Activated CD4-positive, alpha-beta T cell treated with anti-CD3 and anti-CD28 coated beads for 36 hours (primary cell): ENCODE measurements around the gene DISP2. TPM values are rescaled to one million over a fixed set of nuclear protein-coding genes. Genes with fewer than 3 reads are reported as not detected.
A peak's percentile ranks its signal among the peaks of the same experiment; 100 is the strongest.

Experiments
- ATAC-seq: fragments of 200-7000 bp; cut with Tn5 transposase; one replicate; pipeline ENCODE4 v1.10.0; 2021; ENCODE audit warnings: mild to moderate bottlenecking, moderate library complexity
- CTCF ChIA-PET: fragments of 350-600 bp; sonication (Branson Sonifier 250); formaldehyde crosslinking; loops from one replicate; lab custom pipeline; 2021; ENCODE audit warnings: antibody characterized with exemption; lab: Charles Lee
- POLR2A ChIA-PET: fragments of 350-600 bp; sonication (Branson Sonifier 250); formaldehyde crosslinking; loops from one replicate; lab custom pipeline; 2021; ENCODE audit warnings: antibody characterized with exemption, inconsistent platforms; lab: Charles Lee
- DNase-seq: peaks from one replicate; pipeline ENCODE4 v3.0.0-alpha.2; 2020
- H3K27ac Mint-ChIP-seq: one replicate; pipeline ENCODE4 v1.8.0; 2021; ENCODE audit warnings: mixed read lengths
- H3K27me3 Mint-ChIP-seq: one replicate; pipeline ENCODE4 v1.8.0; 2021; ENCODE audit warnings: mixed read lengths
- H3K36me3 Mint-ChIP-seq: one replicate; pipeline ENCODE4 v1.8.0; 2021; ENCODE audit warnings: low read depth, mixed read lengths
- H3K4me1 Mint-ChIP-seq: one replicate; pipeline ENCODE4 v1.8.0; 2021; ENCODE audit warnings: mixed read lengths
- H3K4me3 Mint-ChIP-seq: one replicate; pipeline ENCODE4 v1.8.0; 2021; ENCODE audit warnings: mild to moderate bottlenecking, moderate library complexity, mixed read lengths
- H3K9me3 Mint-ChIP-seq: one replicate; pipeline ENCODE4 v1.8.0; 2021; ENCODE audit warnings: low read depth, mixed read lengths
- intact Hi-C, 2 experiments: fragments of 100-400 bp; cut with DNase I in 1 of 2; cut with micrococcal nuclease in 1 of 2; formaldehyde crosslinking; loops; one replicate each; pipeline versions ENCODE4 v1.14.2 to v1.15.1; 2022 to 2024; cut with DNase I, micrococcal nuclease
- total RNA-seq, 2 experiments: library from RNA; stranded (reverse); gene quantifications; one replicate each; pipeline ENCODE4 v1.2.3, GENCODE V29; 2021

The DISP2 gene
- total RNA-seq, 2 experiments from 2014 or later: 0.02 to 0.04 TPM

- intact Hi-C loops: no loop called here
- no peak for DNase-seq
- ChIA-PET CTCF (interaction anchor here (0.5 to 21.7 kb wide), 7 partner anchors 7 to 105 kb away, joined by 3 to 393 read pairs (median 41); partner anchors contain the start of genes CCDC9B and PLCB2), POLR2A (no interaction called here)
- Mint-ChIP-seq H3K4me1 (peaks cover 18% of the 10 kb centered on the region), H3K27ac (no peak overlapping the region), H3K4me3 (no peak overlapping the region), H3K9me3 (no peaks in the 10 kb centered on the region), H3K36me3 (no peaks in the 10 kb centered on the region), H3K27me3 (peaks cover 2% of the 10 kb centered on the region)
- no peak for ATAC-seq
Measured at GRCh38 chr15:40316931-40317330, 41.1 kb upstream of the DISP2 start.

GRCh38 chr15:40317580-40317979 is 40.4 kb upstream of the DISP2 start:
- POLR2A ChIA-PET: no interaction called here
- peaks cover 22% of the 10 kb centered on the region for H3K4me1 Mint-ChIP-seq

DNA sequence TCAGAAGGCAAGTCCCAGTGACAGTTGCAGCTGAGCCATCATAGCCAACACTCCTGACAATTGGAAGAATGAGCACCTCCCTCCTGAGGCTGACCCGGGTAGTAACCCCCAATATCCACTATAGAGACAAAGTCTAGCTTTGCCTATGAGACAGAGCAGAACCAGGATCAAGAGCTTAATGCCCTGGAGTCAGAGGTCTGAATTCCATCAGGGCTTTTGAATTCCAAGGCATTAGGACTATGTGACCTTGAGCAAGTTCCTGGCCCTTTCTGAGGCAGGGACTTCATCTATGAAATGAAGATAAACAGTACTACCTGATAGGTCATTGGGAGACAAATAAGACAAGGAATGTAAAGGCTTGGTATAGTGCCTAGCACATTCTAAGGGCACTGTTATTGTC is 37.6 kb upstream of the DISP2 start:
- H3K4me1 Mint-ChIP-seq: peaks cover 18% of the 10 kb centered on the region
- CTCF ChIA-PET: interaction anchor here (0.6 to 21.7 kb wide), 11 partner anchors 8 to 215 kb away, joined by 3 to 393 read pairs (median 4); partner anchors contain the start of genes CCDC9B and PLCB2
- ATAC-seq (no peak), DNase-seq (no peak)
- H3K4me3 Mint-ChIP-seq: no peak overlapping the region
- no peaks in the 10 kb centered on the region for H3K36me3 Mint-ChIP-seq
- H3K27me3 Mint-ChIP-seq: peaks cover 2% of the 10 kb centered on the region
- no peaks in the 10 kb centered on the region for H3K9me3 Mint-ChIP-seq
- no peak overlapping the region for H3K27ac Mint-ChIP-seq
- intact Hi-C loops: loop anchor here (5.0 kb wide), 5 partner anchors 38 to 912 kb away; partner anchors contain the start of genes ANKRD63 (in 1 of the 2), CCDC32 (in 1 of the 2), CHP1 (in 1 of the 2) and EXD1 (in 1 of the 2)
- POLR2A ChIA-PET: no interaction called here

More at GRCh38 chr15:40317580-40317979, 40.4 kb upstream of the DISP2 start:
- intact Hi-C loops: no loop called here
- no peak overlapping the region for H3K4me3 Mint-ChIP-seq
- no peaks in the 10 kb centered on the region for H3K9me3 Mint-ChIP-seq
- CTCF ChIA-PET: interaction anchor here (1.2 to 21.7 kb wide), 5 partner anchors 7 to 100 kb away, joined by 5 to 393 read pairs (median 135); partner anchors contain the start of genes CCDC9B and PLCB2
- ATAC-seq (no peak), DNase-seq (no peak)
- peaks cover 2% of the 10 kb centered on the region for H3K27me3 Mint-ChIP-seq
- no peaks in the 10 kb centered on the region for H3K36me3 Mint-ChIP-seq
- H3K27ac Mint-ChIP-seq: no peak overlapping the region

GRCh38 chr15:40320931-40321371 is 37.1 kb upstream of the DISP2 start:
- ATAC-seq: peak; percentile 30
- no peaks in the 10 kb centered on the region for H3K9me3 Mint-ChIP-seq
- ChIA-PET CTCF (interaction anchor here (0.8 to 21.7 kb wide), 12 partner anchors 7 to 608 kb away, joined by 3 to 393 read pairs (median 4); partner anchors contain the start of genes CCDC9B, DLL4 and PLCB2), POLR2A (no interaction called here)
- peaks cover 2% of the 10 kb centered on the region for H3K27me3 Mint-ChIP-seq
- H3K4me1 Mint-ChIP-seq: peaks cover 24% of the 10 kb centered on the region
- intact Hi-C loops: loop anchor here (1.0 to 5.0 kb wide), 7 partner anchors 17 to 911 kb away; partner anchors contain the start of genes ANKRD63 (in 1 of the 2), CCDC32 (in 1 of the 2), CHP1 (in 1 of the 2) and EXD1 (in 1 of the 2)
- peak; percentile 70 for DNase-seq
- no peak overlapping the region for H3K27ac Mint-ChIP-seq
- no peak overlapping the region for H3K4me3 Mint-ChIP-seq
- peaks cover 3% of the 10 kb centered on the region for H3K36me3 Mint-ChIP-seq

DNA sequence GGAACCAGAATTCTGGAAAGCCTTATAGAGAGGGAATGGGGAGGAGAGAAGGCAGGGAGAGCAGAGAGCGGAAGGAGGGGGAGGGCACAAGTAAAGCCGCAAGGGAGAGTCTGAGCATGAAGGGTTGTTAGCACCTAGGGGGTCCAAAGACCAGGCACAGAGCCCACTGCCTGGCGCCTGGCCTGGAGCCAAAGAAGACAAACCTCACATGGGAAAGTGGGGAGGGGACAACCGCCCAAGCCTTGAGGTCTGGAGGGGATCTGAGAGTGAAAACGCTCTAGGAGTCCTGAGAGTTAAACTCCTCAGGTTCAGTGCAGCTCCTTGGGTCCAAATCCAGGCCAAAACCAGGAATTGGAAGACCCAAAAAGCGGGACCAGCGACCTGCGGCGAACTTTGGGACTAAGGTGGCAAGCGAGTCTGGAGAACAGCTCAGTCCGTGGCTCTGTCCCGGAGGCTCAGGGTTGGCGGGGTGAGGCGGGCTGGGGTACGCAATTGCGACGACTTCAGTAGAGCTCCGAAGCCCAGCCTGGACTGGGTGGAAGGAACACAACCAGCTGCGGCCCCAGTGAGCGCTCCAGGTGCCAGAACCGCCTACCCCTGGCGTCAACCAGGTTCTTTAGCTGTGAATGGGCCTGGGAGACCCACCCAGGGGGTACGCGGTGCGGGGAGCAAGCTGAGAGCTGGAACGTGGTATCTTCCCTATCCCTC is 35.3 kb upstream of the DISP2 start:
- Mint-ChIP-seq H3K27me3 (no peaks in the 10 kb centered on the region), H3K4me3 (peak overlapping the region; percentile 67), H3K4me1 (peaks cover 25% of the 10 kb centered on the region), H3K36me3 (peaks cover 4% of the 10 kb centered on the region), H3K27ac (no peak overlapping the region), H3K9me3 (no peaks in the 10 kb centered on the region)
- CTCF ChIA-PET: interaction anchor here (0.6 to 21.7 kb wide), 15 partner anchors 8 to 1157 kb away, joined by 3 to 393 read pairs (median 4); partner anchors contain the start of genes CCDC9B, DISP2 and PLCB2
- intact Hi-C loops: loop anchor here (1.0 to 5.0 kb wide), 16 partner anchors 14 to 910 kb away; partner anchors contain the start of genes ANKRD63 (in 1 of the 2), BAHD1 (in 1 of the 2), CCDC32 (in 1 of the 2) and CHP1 (in 1 of the 2)
- no peak for DNase-seq
- ATAC-seq: no peak
- POLR2A ChIA-PET: interaction anchor here (0.8 to 1.5 kb wide), 3 partner anchors 14 to 275 kb away, joined by 3 to 7 read pairs (median 3); no protein-coding TSS in a partner anchor

- POLR2A ChIA-PET: interaction anchor here (0.8 to 1.5 kb wide), 3 partner anchors 15 to 276 kb away, joined by 3 to 7 read pairs (median 3); no protein-coding TSS in a partner anchor
- ATAC-seq (peak; percentile 87), DNase-seq (peak; percentile 92)
- CTCF ChIA-PET: interaction anchor here (0.6 to 21.7 kb wide), 14 partner anchors 8 to 278 kb away, joined by 3 to 393 read pairs (median 4); partner anchors contain the start of genes CCDC9B, DISP2 and PLCB2
- Mint-ChIP-seq H3K36me3 (peaks cover 4% of the 10 kb centered on the region), H3K27me3 (no peaks in the 10 kb centered on the region), H3K27ac (no peak within 1 kb of the TSS), H3K9me3 (no peaks in the 10 kb centered on the region), H3K4me1 (peaks cover 25% of the 10 kb centered on the region), H3K4me3 (peak within 1 kb of the TSS; percentile 71)
- intact Hi-C loops: loop anchor here (1.0 to 5.0 kb wide), 16 partner anchors 15 to 909 kb away; partner anchors contain the start of genes ANKRD63 (in 1 of the 2), BAHD1 (in 1 of the 2), CCDC32 (in 1 of the 2) and CHP1 (in 1 of the 2)
Measured at GRCh38 chr15:40323239-40323952, 34.6 kb upstream of the DISP2 start, which contains the start of gene INAFM2. Gene INAFM2 (plus strand): TSS chr15:40323692. CDS start chr15:40324056, 364 bp downstream.

- H3K27me3 Mint-ChIP-seq: no peaks in the 10 kb centered on the region
- H3K4me3 Mint-ChIP-seq: peak overlapping the region; percentile 71
- no peak for ATAC-seq
- H3K36me3 Mint-ChIP-seq: peaks cover 4% of the 10 kb centered on the region
- CTCF ChIA-PET: interaction anchor here (0.6 to 21.7 kb wide), 12 partner anchors 9 to 107 kb away, joined by 3 to 393 read pairs (median 6); partner anchors contain the start of genes CCDC9B and PLCB2
- POLR2A ChIA-PET: interaction anchor here (1.5 kb wide), 1 partner anchor 16 kb away, joined by 7 read pairs; no protein-coding TSS in a partner anchor
- no peak overlapping the region for H3K27ac Mint-ChIP-seq
- intact Hi-C loops: loop anchor here (1.0 to 5.0 kb wide), 16 partner anchors 14 to 908 kb away; partner anchors contain the start of genes ANKRD63 (in 1 of the 2), BAHD1 (in 1 of the 2), CCDC32 (in 1 of the 2) and CHP1 (in 1 of the 2)
- peak; percentile 63 for DNase-seq
- H3K4me1 Mint-ChIP-seq: peaks cover 25% of the 10 kb centered on the region
- H3K9me3 Mint-ChIP-seq: no peaks in the 10 kb centered on the region
Measured at GRCh38 chr15:40323953-40324937, 33.8 kb upstream of the DISP2 start.

DNA sequence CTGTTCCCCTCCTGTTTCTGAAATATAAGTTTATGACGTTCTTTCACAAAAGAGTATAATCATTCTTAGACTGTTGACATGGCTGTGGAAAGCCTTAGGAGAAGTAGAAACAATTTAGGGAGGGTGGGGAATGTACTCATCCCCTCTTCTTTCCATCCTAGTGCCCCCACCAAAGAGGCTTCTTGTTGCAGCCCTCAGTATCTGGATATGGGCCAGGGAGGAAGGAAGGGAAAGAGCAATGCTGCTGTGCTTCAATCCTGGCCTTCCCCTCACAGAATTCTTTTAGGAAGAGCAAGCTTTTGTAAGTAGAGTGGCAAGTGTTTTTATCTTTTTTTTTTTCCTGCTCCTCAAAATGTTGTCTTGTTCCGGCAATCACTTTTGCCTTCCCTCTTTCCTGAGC is 32.8 kb upstream of the DISP2 start:
- no peak for ATAC-seq
- no peak for DNase-seq
- intact Hi-C loops: no loop called here
- Mint-ChIP-seq H3K27me3 (no peaks in the 10 kb centered on the region), H3K4me1 (peaks cover 25% of the 10 kb centered on the region), H3K9me3 (no peaks in the 10 kb centered on the region), H3K36me3 (peaks cover 4% of the 10 kb centered on the region), H3K27ac (no peak overlapping the region), H3K4me3 (peak overlapping the region; percentile 71)
- ChIA-PET POLR2A (no interaction called here), CTCF (interaction anchor here (0.6 to 7.0 kb wide), 12 partner anchors 9 to 239 kb away, joined by 3 to 109 read pairs (median 4); partner anchors contain the start of genes CCDC32 and CCDC9B)

DNA sequence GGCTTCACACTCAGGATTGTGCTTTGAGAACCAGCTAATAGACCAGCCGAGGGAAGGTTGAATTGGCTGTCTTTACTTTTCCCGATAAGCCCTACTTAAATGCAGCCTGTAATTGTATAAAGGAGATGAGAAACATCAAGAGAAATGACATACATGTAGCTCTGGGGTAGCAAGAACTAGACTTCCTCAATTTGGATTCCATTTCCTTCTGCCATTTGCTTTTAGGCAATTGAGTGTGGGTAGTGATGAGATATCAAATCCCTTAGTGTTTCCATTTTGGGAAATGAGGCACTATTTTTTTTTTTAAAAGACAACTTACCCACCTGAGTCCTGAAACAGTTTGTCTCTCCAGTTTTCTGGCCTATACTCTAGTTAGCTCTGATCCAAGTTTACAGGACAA is 32.3 kb upstream of the DISP2 start:
- Mint-ChIP-seq H3K27me3 (no peaks in the 10 kb centered on the region), H3K36me3 (peaks cover 4% of the 10 kb centered on the region), H3K9me3 (no peaks in the 10 kb centered on the region), H3K27ac (no peak overlapping the region), H3K4me3 (no peak overlapping the region), H3K4me1 (peaks cover 25% of the 10 kb centered on the region)
- ChIA-PET CTCF (interaction anchor here (0.7 to 7.0 kb wide), 12 partner anchors 9 to 239 kb away, joined by 3 to 109 read pairs (median 6); partner anchors contain the start of genes CCDC32 and CCDC9B), POLR2A (no interaction called here)
- intact Hi-C loops: no loop called here
- ATAC-seq: no peak
- no peak for DNase-seq
